Trophoblast cell (in vitro differentiated cells and primary cell): ENCODE measurements around the gene PAXX.

Source experiments
- DNase-seq, 2 donors: peaks; one replicate each; pipeline ENCODE4 v3.0.0-alpha.2; 2016
- H2AFZ ChIP-seq: 2 replicates; pipeline ENCODE4 v1.6.1; 2013; ENCODE audit warnings: low read length, moderate library complexity, mild to moderate bottlenecking; ENCODE audit not compliant: insufficient read depth, poor library complexity
- H2AK5ac ChIP-seq: 2 replicates; pipeline ENCODE4 v1.6.1; 2013; ENCODE audit warnings: mild to moderate bottlenecking, low read length
- H2BK120ac ChIP-seq: 2 replicates; pipeline ENCODE4 v1.6.1; 2013; ENCODE audit warnings: low read length, mild to moderate bottlenecking, moderate library complexity; ENCODE audit not compliant: insufficient read depth, poor library complexity
- H2BK12ac ChIP-seq: 2 replicates; pipeline ENCODE4 v1.6.1; 2013; ENCODE audit warnings: mild to moderate bottlenecking, low read length, moderate library complexity
- H2BK5ac ChIP-seq: 2 replicates; pipeline ENCODE4 v1.6.1; 2013; ENCODE audit warnings: low read length, low read depth, moderate library complexity, mild to moderate bottlenecking; ENCODE audit not compliant: poor library complexity
- H3K14ac ChIP-seq: 2 replicates; pipeline ENCODE4 v1.6.1; 2013; ENCODE audit warnings: mild to moderate bottlenecking, low read length
- H3K18ac ChIP-seq: 2 replicates; pipeline ENCODE4 v1.6.1; 2013; ENCODE audit warnings: mild to moderate bottlenecking, low read length
- H3K23ac ChIP-seq: 2 replicates; pipeline ENCODE4 v1.6.1; 2013; ENCODE audit warnings: low read length
- H3K27ac ChIP-seq: 2 replicates; pipeline ENCODE4 v1.5.1; 2013; ENCODE audit warnings: low read depth, mild to moderate bottlenecking, inconsistent platforms, low read length, moderate library complexity
- H3K27me3 ChIP-seq: 2 replicates; pipeline ENCODE4 v1.6.1; 2013; ENCODE audit warnings: inconsistent platforms, mild to moderate bottlenecking, low read length, moderate library complexity; ENCODE audit not compliant: insufficient read depth
- H3K36me3 ChIP-seq, 2 experiments: 1 replicate in 1 of 2; 2 replicates in 1 of 2; pipeline ENCODE4 v1.6.1; 2013; ENCODE audit warnings: low read length in 2 of 2, mild to moderate bottlenecking in 2 of 2, moderate library complexity in 1 of 2; ENCODE audit not compliant: insufficient read depth in 2 of 2, control insufficient read depth in 1 of 2
- H3K4ac ChIP-seq: 2 replicates; pipeline ENCODE4 v1.6.1; 2013; ENCODE audit warnings: low read depth, mild to moderate bottlenecking, low read length, moderate library complexity
- H3K4me1 ChIP-seq, 2 experiments: 1 replicate in 1 of 2; 2 replicates in 1 of 2; pipeline ENCODE4 v1.6.1; 2013; ENCODE audit warnings: low read length in 2 of 2, mild to moderate bottlenecking in 2 of 2, moderate library complexity in 1 of 2; ENCODE audit not compliant: insufficient read depth in 2 of 2, control insufficient read depth in 1 of 2
- H3K4me2 ChIP-seq: 2 replicates; pipeline ENCODE4 v1.6.1; 2013; ENCODE audit warnings: inconsistent platforms, mild to moderate bottlenecking, low read length, moderate library complexity
- H3K4me3 ChIP-seq: 2 replicates; pipeline ENCODE4 v1.5.1; 2013; ENCODE audit warnings: mild to moderate bottlenecking, low read depth, low read length, inconsistent platforms
- H3K79me1 ChIP-seq: one replicate; pipeline ENCODE4 v1.6.1; 2013; ENCODE audit warnings: low read length
- H3K79me2 ChIP-seq: 2 replicates; pipeline ENCODE4 v1.6.1; 2013; ENCODE audit warnings: low read length, mild to moderate bottlenecking; ENCODE audit not compliant: control insufficient read depth, insufficient read depth, poor library complexity
- H3K9ac ChIP-seq: 2 replicates; pipeline ENCODE4 v1.6.1; 2013; ENCODE audit warnings: mild to moderate bottlenecking, low read length
- H3K9me3 ChIP-seq: 2 replicates; pipeline ENCODE4 v1.6.1; 2013; ENCODE audit warnings: low read depth, mild to moderate bottlenecking, control low read depth, inconsistent platforms, low read length; ENCODE audit not compliant: insufficient read depth
- H4K12ac ChIP-seq: 2 replicates; pipeline ENCODE4 v1.6.1; 2013; ENCODE audit warnings: low read depth, mild to moderate bottlenecking, low read length, moderate library complexity
- H4K8ac ChIP-seq: 2 replicates; pipeline ENCODE4 v1.6.1; 2013; ENCODE audit warnings: low read depth, mild to moderate bottlenecking, low read length, moderate library complexity
- H4K91ac ChIP-seq: one replicate; pipeline ENCODE4 v1.6.1; 2013; ENCODE audit warnings: low read depth, mild to moderate bottlenecking, low read length, moderate library complexity
- WGBS: extraction: QIAGEN DNeasy Blood & Tissue Kit; methylation state at CpG from one replicate; pipeline ENCODE4 v1.1.7; 2013; ENCODE audit warnings: missing lambda C conversion rate; ENCODE audit not compliant: insufficient read length, insufficient coverage; ENCODE audit errors: extremely low coverage; 5-methylcytosine and 5-hydroxymethylcytosine counted together

Gene PAXX

DNA sequence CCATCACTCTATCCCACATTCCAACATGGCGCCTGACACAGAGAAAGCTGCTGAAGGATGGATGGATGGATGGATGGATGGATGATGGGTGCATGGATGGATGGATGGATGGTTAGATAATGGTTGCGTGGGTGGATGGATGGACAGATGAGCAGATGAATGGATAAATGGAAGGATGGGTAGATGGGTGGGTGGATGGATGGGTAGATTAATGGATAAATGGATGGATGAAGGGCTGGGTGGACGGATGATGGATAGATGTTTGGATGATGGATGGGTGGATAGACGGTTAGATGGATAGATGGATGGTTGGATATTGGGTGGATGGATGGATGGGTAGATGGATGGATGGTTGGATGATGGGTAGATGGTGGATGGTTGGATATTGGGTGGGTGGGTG is 35.6 kb upstream of the PAXX start:
- H3K36me3 ChIP-seq, result no peaks in the 10 kb centered on the region
- H2AK5ac ChIP-seq, result no peak overlapping the region
- H3K27me3 ChIP-seq, result no peaks in the 10 kb centered on the region
- H4K8ac ChIP-seq, result no peak overlapping the region
- H3K4ac ChIP-seq, result no peak overlapping the region
- no peak overlapping the region for H3K18ac ChIP-seq
- no peak overlapping the region for H4K12ac ChIP-seq
- no peak overlapping the region for H2AFZ ChIP-seq
- H3K14ac ChIP-seq, result no peak overlapping the region
- WGBS, result 100% methylated on average over 2 of the region's 4 CpGs
- H3K79me2 ChIP-seq, result no peaks in the 10 kb centered on the region
- H3K9ac ChIP-seq, result no peak overlapping the region
- no peak overlapping the region for H3K27ac ChIP-seq
- no peak overlapping the region for H3K4me3 ChIP-seq
- peaks cover 0 to 3% of the 10 kb centered on the region in 2 experiments for H3K4me1 ChIP-seq
- H2BK5ac ChIP-seq, result no peak overlapping the region
- no peak for DNase-seq
- peaks cover 4% of the 10 kb centered on the region for H3K79me1 ChIP-seq
- no peak overlapping the region for H2BK12ac ChIP-seq
- H3K4me2 ChIP-seq, result no peak overlapping the region
- H3K9me3 ChIP-seq, result peaks cover 10% of the 10 kb centered on the region
- no peak overlapping the region for H3K23ac ChIP-seq
- H2BK120ac ChIP-seq, result no peak overlapping the region
- no peak overlapping the region for H4K91ac ChIP-seq

- Histone ChIP-seq H3K9ac (no peak overlapping the region), H2AK5ac (no peak overlapping the region), H3K4me1 (peaks cover 0 to 3% of the 10 kb centered on the region in 2 experiments), H3K79me1 (peaks cover 7% of the 10 kb centered on the region), H3K9me3 (peaks cover 10% of the 10 kb centered on the region), H2BK120ac (no peak overlapping the region), H3K27me3 (no peaks in the 10 kb centered on the region), H4K91ac (no peak overlapping the region), H4K8ac (no peak overlapping the region), H3K4me2 (no peak overlapping the region), H2BK5ac (no peak overlapping the region), H3K4ac (no peak overlapping the region), H3K4me3 (no peak overlapping the region), H3K14ac (no peak overlapping the region), H3K36me3 (no peaks in the 10 kb centered on the region), H2BK12ac (no peak overlapping the region), H3K23ac (no peak overlapping the region), H3K79me2 (no peaks in the 10 kb centered on the region), H4K12ac (no peak overlapping the region), H2AFZ (no peak overlapping the region), H3K27ac (no peak overlapping the region), H3K18ac (no peak overlapping the region)
- WGBS, result 100% methylated on average over 1 of the region's 1 CpG
- no peak for DNase-seq
These were observed 34.8 kb upstream of the PAXX start for GRCh38 chr9:136957461-136957860.

- Histone ChIP-seq H3K27me3 (no peaks in the 10 kb centered on the region), H3K79me1 (peaks cover 7% of the 10 kb centered on the region)
- no CpG with 5 or more reads among the region's 6 CpGs for WGBS
These were observed 34.3 kb upstream of the PAXX start for GRCh38 chr9:136957901-136958300.

DNA sequence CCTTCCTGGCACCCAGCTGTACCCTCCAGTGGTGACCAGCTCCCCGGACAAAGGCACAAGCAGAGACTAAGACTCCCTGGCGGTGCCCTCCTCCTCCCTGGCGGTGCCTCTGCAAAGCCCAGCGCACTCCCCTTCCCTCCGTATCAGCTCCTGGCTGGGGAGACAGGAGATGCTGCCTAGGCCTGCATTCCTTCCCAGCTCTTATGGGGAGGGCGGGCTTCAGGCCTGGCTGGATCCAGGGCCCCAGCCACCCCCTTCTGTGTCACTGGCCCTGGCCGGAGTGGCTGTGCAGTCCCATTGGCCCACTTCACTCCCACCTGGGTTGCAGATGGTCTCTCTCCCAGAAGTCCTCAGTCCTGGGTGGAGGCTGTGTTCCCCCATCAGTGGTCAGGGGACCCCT is 33.7 kb upstream of the PAXX start:
- no peak overlapping the region for H4K12ac ChIP-seq
- H3K27ac ChIP-seq, result no peak overlapping the region
- peak overlapping the region; percentile 6 for H3K4me3 ChIP-seq
- H3K23ac ChIP-seq, result no peak overlapping the region
- no peak for DNase-seq
- no peaks in the 10 kb centered on the region for H3K27me3 ChIP-seq
- no peak overlapping the region for H2AK5ac ChIP-seq
- no peak overlapping the region for H3K18ac ChIP-seq
- no peak overlapping the region for H2BK12ac ChIP-seq
- no peak overlapping the region for H2BK5ac ChIP-seq
- no peak overlapping the region for H3K14ac ChIP-seq
- peaks cover 0 to 3% of the 10 kb centered on the region in 2 experiments for H3K4me1 ChIP-seq
- H4K91ac ChIP-seq, result no peak overlapping the region
- WGBS, result no CpG with 5 or more reads among the region's 7 CpGs
- H3K79me1 ChIP-seq, result peaks cover 9% of the 10 kb centered on the region
- no peak overlapping the region for H3K4me2 ChIP-seq
- no peaks in the 10 kb centered on the region for H3K79me2 ChIP-seq
- peaks cover 12% of the 10 kb centered on the region for H3K9me3 ChIP-seq
- no peak overlapping the region for H2BK120ac ChIP-seq
- no peak overlapping the region for H3K4ac ChIP-seq
- no peak overlapping the region for H2AFZ ChIP-seq
- H4K8ac ChIP-seq, result no peak overlapping the region
- H3K36me3 ChIP-seq, result no peaks in the 10 kb centered on the region
- no peak overlapping the region for H3K9ac ChIP-seq

More at GRCh38 chr9:136957901-136958300, 34.3 kb upstream of the PAXX start:
- no peak overlapping the region for H3K27ac ChIP-seq
- H3K4ac ChIP-seq, result no peak overlapping the region
- no peak overlapping the region for H4K12ac ChIP-seq
- no peak overlapping the region for H3K14ac ChIP-seq
- H3K36me3 ChIP-seq, result no peaks in the 10 kb centered on the region
- no peak overlapping the region for H2BK12ac ChIP-seq
- H3K9ac ChIP-seq, result no peak overlapping the region
- H3K18ac ChIP-seq, result no peak overlapping the region
- H3K23ac ChIP-seq, result no peak overlapping the region
- no peak overlapping the region for H4K91ac ChIP-seq
- H3K9me3 ChIP-seq, result peaks cover 12% of the 10 kb centered on the region
- no peak overlapping the region for H2BK120ac ChIP-seq
- no peak overlapping the region for H3K4me2 ChIP-seq
- H2BK5ac ChIP-seq, result no peak overlapping the region
- H3K4me3 ChIP-seq, result no peak overlapping the region
- H3K4me1 ChIP-seq, result peaks cover 0 to 3% of the 10 kb centered on the region in 2 experiments
- DNase-seq, result no peak
- H3K79me2 ChIP-seq, result no peaks in the 10 kb centered on the region
- H2AK5ac ChIP-seq, result no peak overlapping the region
- H4K8ac ChIP-seq, result no peak overlapping the region
- no peak overlapping the region for H2AFZ ChIP-seq
